ENCODE data around the gene VPREB3.

VPREB3 gene

GRCh38 chr22:23744001-23744400 lies 10.2 kb downstream of the VPREB3 start:
- TF ChIP-seq TEAD4 (IDR thresholded peaks at IDR 0.05) (no peak), USF1 (IDR thresholded peaks at IDR 0.05) (no peak), FOXM1 (IDR thresholded peaks at IDR 0.05; ENCODE audit: borderline replicate concordance, low read depth) (no peak), EGR1 (IDR thresholded peaks at IDR 0.05) (no peak), ZBTB7A (IDR thresholded peaks at IDR 0.05; ENCODE audit: low read depth) (no peak), EP300 (IDR thresholded peaks at IDR 0.05; ENCODE audit: borderline replicate concordance) (no peak), MAX (IDR thresholded peaks at IDR 0.05) (no peak), YY1 (IDR thresholded peaks at IDR 0.05; ENCODE audit: low read depth) (no peak), TCF12 (IDR thresholded peaks at IDR 0.05; ENCODE audit: low read depth) (no peak), RAD21 (IDR thresholded peaks at IDR 0.05; ENCODE audit: low read depth) (no peak), CEBPB (IDR thresholded peaks at IDR 0.05) (no peak), CREB1 (IDR thresholded peaks at IDR 0.05; ENCODE audit: low read depth) (no peak), NFIC (IDR thresholded peaks at IDR 0.05) (no peak)

GRCh38 chr22:23743303-23743705 lies 10.9 kb downstream of the VPREB3 start:
- TF ChIP-seq CREB1 (IDR thresholded peaks at IDR 0.05; ENCODE audit: low read depth): no peak
- no peak for TF ChIP-seq TEAD4 (IDR thresholded peaks at IDR 0.05)
- TF ChIP-seq YY1 (IDR thresholded peaks at IDR 0.05; ENCODE audit: low read depth): no peak
- TF ChIP-seq FOXM1 (IDR thresholded peaks at IDR 0.05; ENCODE audit: borderline replicate concordance, low read depth): no peak
- TF ChIP-seq ZBTB7A (IDR thresholded peaks at IDR 0.05; ENCODE audit: low read depth): no peak
- TF ChIP-seq TCF12 (IDR thresholded peaks at IDR 0.05; ENCODE audit: low read depth): no peak
- TF ChIP-seq MAX (IDR thresholded peaks at IDR 0.05): no peak
- no peak for TF ChIP-seq NFIC (IDR thresholded peaks at IDR 0.05)
- no peak for TF ChIP-seq EP300 (IDR thresholded peaks at IDR 0.05; ENCODE audit: borderline replicate concordance)

- TF ChIP-seq TCF12 (IDR thresholded peaks at IDR 0.05; ENCODE audit: low read depth) (no peak), REST (IDR thresholded peaks at IDR 0.05; ENCODE audit: low read depth) (no peak), ZBTB7A (IDR thresholded peaks at IDR 0.05; ENCODE audit: low read depth) (no peak), RAD21 (IDR thresholded peaks at IDR 0.05; ENCODE audit: low read depth) (no peak), USF1 (IDR thresholded peaks at IDR 0.05) (no peak), CEBPB (IDR thresholded peaks at IDR 0.05) (no peak), TAF1 (IDR thresholded peaks at IDR 0.05; ENCODE audit: low read depth) (no peak), EGR1 (IDR thresholded peaks at IDR 0.05) (no peak), YY1 (IDR thresholded peaks at IDR 0.05; ENCODE audit: low read depth) (no peak), NFIC (IDR thresholded peaks at IDR 0.05) (no peak), CREB1 (IDR thresholded peaks at IDR 0.05; ENCODE audit: low read depth) (no peak), FOXM1 (IDR thresholded peaks at IDR 0.05; ENCODE audit: borderline replicate concordance, low read depth) (no peak), EP300 (IDR thresholded peaks at IDR 0.05; ENCODE audit: borderline replicate concordance) (no peak)
Measured at GRCh38 chr22:23742505-23743264, 11.5 kb downstream of the VPREB3 start.

GRCh38 chr22:23737696-23738095 lies 16.5 kb downstream of the VPREB3 start:
- TF ChIP-seq YY1 (IDR thresholded peaks at IDR 0.05; ENCODE audit: low read depth) (no peak), MAX (IDR thresholded peaks at IDR 0.05) (no peak), EGR1 (IDR thresholded peaks at IDR 0.05) (no peak), FOXM1 (IDR thresholded peaks at IDR 0.05; ENCODE audit: borderline replicate concordance, low read depth) (no peak), CREB1 (IDR thresholded peaks at IDR 0.05; ENCODE audit: low read depth) (no peak), NFIC (IDR thresholded peaks at IDR 0.05) (no peak), RAD21 (IDR thresholded peaks at IDR 0.05; ENCODE audit: low read depth) (no peak), CEBPB (IDR thresholded peaks at IDR 0.05) (no peak), EP300 (IDR thresholded peaks at IDR 0.05; ENCODE audit: borderline replicate concordance) (no peak), TCF12 (IDR thresholded peaks at IDR 0.05; ENCODE audit: low read depth) (no peak), TEAD4 (IDR thresholded peaks at IDR 0.05) (no peak)

GRCh38 chr22:23722724-23723123 lies 31.5 kb downstream of the VPREB3 start:
- TF ChIP-seq CEBPB (IDR thresholded peaks at IDR 0.05) (no peak), ZBTB7A (IDR thresholded peaks at IDR 0.05; ENCODE audit: low read depth) (no peak), REST (IDR thresholded peaks at IDR 0.05; ENCODE audit: low read depth) (no peak), TAF1 (IDR thresholded peaks at IDR 0.05; ENCODE audit: low read depth) (no peak), MAX (IDR thresholded peaks at IDR 0.05) (no peak), CREB1 (IDR thresholded peaks at IDR 0.05; ENCODE audit: low read depth) (no peak), RAD21 (IDR thresholded peaks at IDR 0.05; ENCODE audit: low read depth) (no peak), EP300 (IDR thresholded peaks at IDR 0.05; ENCODE audit: borderline replicate concordance) (no peak)
